HepG2 (cell line): ENCODE data around the gene RNF149. TPM values are rescaled to one million over a fixed set of nuclear protein-coding genes. Genes with fewer than 3 reads are reported as not detected.

ENCODE experiments used
- HINFP ChIP-seq: sonication (generic); formaldehyde crosslinking; IDR thresholded peaks from 2 replicates; pipeline ENCODE4 v1.4.0; 2020; ENCODE audit warnings: low read depth, mild to moderate bottlenecking, missing genetic modification reagents
- HNRNPUL1 ChIP-seq: fragments of 200-400 bp; formaldehyde crosslinking; IDR thresholded peaks from 2 replicates; pipeline ENCODE4 v1.6.1; 2017; ENCODE audit warnings: low read depth, mild to moderate bottlenecking, low read length, moderate library complexity
- KDM3A ChIP-seq: IDR thresholded peaks from 2 replicates; pipeline ENCODE4 v1.6.1; 2018; ENCODE audit warnings: low read depth, missing compliant biosample characterization
- RAD51 ChIP-seq: fragments of 450-650 bp; IDR thresholded peaks from 2 replicates; pipeline ENCODE4 v1.6.1; 2016; ENCODE audit warnings: borderline replicate concordance
- THAP7 ChIP-seq: sonication (generic); formaldehyde crosslinking; IDR thresholded peaks from 2 replicates; pipeline ENCODE4 v1.8.1; 2023; ENCODE audit warnings: mild to moderate bottlenecking, missing genetic modification reagents
- TSC22D2 ChIP-seq: sonication (generic); formaldehyde crosslinking; IDR thresholded peaks from 2 replicates; pipeline ENCODE4 v1.5.1; 2020; ENCODE audit warnings: missing genetic modification reagents, mild to moderate bottlenecking, borderline replicate concordance
- ZFP90 ChIP-seq: sonication (generic); formaldehyde crosslinking; IDR thresholded peaks from 2 replicates; pipeline ENCODE4 v1.8.0; 2022; ENCODE audit warnings: missing genetic modification reagents, mild to moderate bottlenecking, inconsistent platforms, borderline replicate concordance
- ZGPAT ChIP-seq: IDR thresholded peaks from 2 replicates; pipeline ENCODE4 v1.6.1; 2016; ENCODE audit warnings: mild to moderate bottlenecking
- ZNF224 ChIP-seq: sonication (generic); formaldehyde crosslinking; IDR thresholded peaks from 2 replicates; pipeline ENCODE4 v1.5.0; 2020; ENCODE audit warnings: mild to moderate bottlenecking, missing genetic modification reagents
- ZNF331 ChIP-seq: sonication (generic); formaldehyde crosslinking; IDR thresholded peaks from 2 replicates; pipeline ENCODE4 v1.4.0; 2020; ENCODE audit warnings: missing genetic modification reagents
- ZNF549 ChIP-seq: sonication (generic); formaldehyde crosslinking; IDR thresholded peaks from 2 replicates; pipeline ENCODE4 v1.5.0; 2020; ENCODE audit warnings: missing genetic modification reagents
- ZNF556 ChIP-seq: sonication (generic); formaldehyde crosslinking; IDR thresholded peaks from 2 replicates; pipeline ENCODE4 v1.4.0; 2020; ENCODE audit warnings: mild to moderate bottlenecking, missing genetic modification reagents, borderline replicate concordance
- ZNF564 ChIP-seq: sonication (generic); formaldehyde crosslinking; IDR thresholded peaks from 2 replicates; pipeline ENCODE4 v1.8.1; 2023; ENCODE audit warnings: mild to moderate bottlenecking, missing genetic modification reagents
- ZNF891 ChIP-seq: sonication (generic); formaldehyde crosslinking; IDR thresholded peaks from 2 replicates; pipeline ENCODE4 v1.5.0; 2020; ENCODE audit warnings: mild to moderate bottlenecking, missing genetic modification reagents
- ZSCAN22 ChIP-seq: sonication (generic); formaldehyde crosslinking; IDR thresholded peaks from 2 replicates; pipeline ENCODE4 v1.4.0; 2020; ENCODE audit warnings: mild to moderate bottlenecking, missing genetic modification reagents
- polyA plus RNA-seq, 8 experiments: library from polyadenylated mRNA; depleted of rRNA in 3 of 8; stranded (reverse) in 7 of 8; unstranded in 1 of 8; fragments of >200 nt; fragmentation: Illumina TruSeq in 4 of 8; extraction: Trizol in 4 of 8; gene quantifications; 2 replicates each; pipeline versions ENCODE4 v1.2.1 to v1.2.3, GENCODE V29; 2011 to 2016; ENCODE audit warnings: low read depth in 4 of 8, missing spikeins in 1 of 8, mixed read lengths in 1 of 8; ENCODE audit not compliant: insufficient read depth in 1 of 8
- total RNA-seq, 5 experiments: library from RNA; depleted of rRNA; stranded (reverse); fragments of >200 nt; fragmentation: Illumina TruSeq; extraction: Trizol; gene quantifications; 2 replicates each; pipeline ENCODE4 v1.2.3, GENCODE V29; 2016; ENCODE audit warnings: low read depth in 1 of 5
- TF ChIP-seq, protein P1 (sequence below), 2 experiments: IDR thresholded peaks; 2 replicates each; pipeline ENCODE4 v1.6.1; 2011 to 2012; ENCODE audit warnings: low read length in 2 of 2, borderline replicate concordance in 1 of 2, low read depth in 1 of 2, mild to moderate bottlenecking in 1 of 2, moderate library complexity in 1 of 2

RNF149 gene
- total and polyA plus RNA-seq, 2 of the 13 experiments (the other 11 are each of a cell fraction or from before 2014, with no cell fraction given) = 87.6 to 109 TPM

GRCh38 chr2:101308432-101309210, at the start of gene RNF149 (continued):
- TF ChIP-seq, protein P1, sequence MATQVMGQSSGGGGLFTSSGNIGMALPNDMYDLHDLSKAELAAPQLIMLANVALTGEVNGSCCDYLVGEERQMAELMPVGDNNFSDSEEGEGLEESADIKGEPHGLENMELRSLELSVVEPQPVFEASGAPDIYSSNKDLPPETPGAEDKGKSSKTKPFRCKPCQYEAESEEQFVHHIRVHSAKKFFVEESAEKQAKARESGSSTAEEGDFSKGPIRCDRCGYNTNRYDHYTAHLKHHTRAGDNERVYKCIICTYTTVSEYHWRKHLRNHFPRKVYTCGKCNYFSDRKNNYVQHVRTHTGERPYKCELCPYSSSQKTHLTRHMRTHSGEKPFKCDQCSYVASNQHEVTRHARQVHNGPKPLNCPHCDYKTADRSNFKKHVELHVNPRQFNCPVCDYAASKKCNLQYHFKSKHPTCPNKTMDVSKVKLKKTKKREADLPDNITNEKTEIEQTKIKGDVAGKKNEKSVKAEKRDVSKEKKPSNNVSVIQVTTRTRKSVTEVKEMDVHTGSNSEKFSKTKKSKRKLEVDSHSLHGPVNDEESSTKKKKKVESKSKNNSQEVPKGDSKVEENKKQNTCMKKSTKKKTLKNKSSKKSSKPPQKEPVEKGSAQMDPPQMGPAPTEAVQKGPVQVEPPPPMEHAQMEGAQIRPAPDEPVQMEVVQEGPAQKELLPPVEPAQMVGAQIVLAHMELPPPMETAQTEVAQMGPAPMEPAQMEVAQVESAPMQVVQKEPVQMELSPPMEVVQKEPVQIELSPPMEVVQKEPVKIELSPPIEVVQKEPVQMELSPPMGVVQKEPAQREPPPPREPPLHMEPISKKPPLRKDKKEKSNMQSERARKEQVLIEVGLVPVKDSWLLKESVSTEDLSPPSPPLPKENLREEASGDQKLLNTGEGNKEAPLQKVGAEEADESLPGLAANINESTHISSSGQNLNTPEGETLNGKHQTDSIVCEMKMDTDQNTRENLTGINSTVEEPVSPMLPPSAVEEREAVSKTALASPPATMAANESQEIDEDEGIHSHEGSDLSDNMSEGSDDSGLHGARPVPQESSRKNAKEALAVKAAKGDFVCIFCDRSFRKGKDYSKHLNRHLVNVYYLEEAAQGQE (IDR thresholded peaks at IDR 0.05; ENCODE audit: borderline replicate concordance in 1 of 2, low read depth in 1 of 2, low read length in 2 of 2) = peak in 1 of 2 experiments; percentile 73; a peak in 2 of 4 replicates
- TF ChIP-seq THAP7 (peak; percentile 89), TSC22D2 (CRISPR knock-in tag) (peak; percentile 79; the same call in 1 of the 2 replicates), ZFP90 (CRISPR knock-in tag) (peak; percentile 96), ZNF224 (CRISPR knock-in tag) (peak; percentile 87; the same call in 1 of the 2 replicates), ZNF549 (CRISPR knock-in tag) (peak; percentile 43), ZNF331 (CRISPR knock-in tag) (peak; percentile 94), HNRNPUL1 (peak; percentile 66), ZGPAT (peak; percentile 92), ZNF556 (CRISPR knock-in tag) (peak; percentile 98), ZNF891 (CRISPR knock-in tag) (peak; percentile 92; the same call in 1 of the 2 replicates), ZSCAN22 (peak; percentile 80; the same call in 1 of the 2 replicates), KDM3A (peak; percentile 76; the same call in 1 of the 2 replicates), RAD51 (no peak), HINFP (CRISPR knock-in tag) (peak; percentile 98), ZNF564 (CRISPR knock-in tag) (peak; percentile 95)
